Renal pelvis (tissue), 4 donors: ENCODE data around the gene FRMPD2. TPM values are rescaled to one million over a fixed set of nuclear protein-coding genes. Genes with fewer than 3 reads are reported as not detected.
"Not testable (repeated sequence)": the region's sequence is repeated elsewhere in the genome, so short reads cannot be mapped to it uniquely, and the experiment has no call there.

Experiments
- DNase-seq: peaks from one replicate; pipeline ENCODE4 v3.0.0-alpha.2; 2013
- polyA plus RNA-seq, 3 donors: library from polyadenylated mRNA; unstranded; fragments of 120-200 nt; gene quantifications; one replicate each; pipeline ENCODE4 v1.2.1, GENCODE V29; 2013; ENCODE audit not compliant: insufficient read length in 3 of 3

The FRMPD2 gene
- polyA plus RNA-seq, 3 donors: 0.53 to 1.5 (median 0.82) TPM

- peak; percentile 30 for DNase-seq
Measured at GRCh38 chr10:48251525-48252353, 22.8 kb downstream of the FRMPD2 start.

DNA sequence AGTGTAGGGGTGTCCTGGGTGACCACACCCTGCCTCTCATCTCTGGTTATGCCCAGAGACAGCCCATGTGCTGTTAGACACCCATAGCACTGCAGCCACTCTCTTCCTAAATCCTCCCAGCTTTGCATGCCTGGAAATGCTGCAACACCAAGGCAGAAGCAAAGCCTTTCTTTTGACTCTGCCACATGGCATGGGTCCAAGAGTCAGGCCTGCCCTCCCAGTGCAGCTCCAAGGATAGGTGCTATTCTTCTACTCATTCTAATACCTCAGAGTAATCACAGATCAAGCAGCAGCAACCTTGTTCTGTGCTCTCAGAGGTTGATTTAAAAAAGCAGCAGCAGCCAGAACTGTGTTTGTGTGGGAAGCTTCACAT, 23.4 kb downstream of the FRMPD2 start:
- DNase-seq: no peak

- no peak for DNase-seq
Measured at GRCh38 chr10:48249763-48250351, 24.6 kb downstream of the FRMPD2 start.

DNA sequence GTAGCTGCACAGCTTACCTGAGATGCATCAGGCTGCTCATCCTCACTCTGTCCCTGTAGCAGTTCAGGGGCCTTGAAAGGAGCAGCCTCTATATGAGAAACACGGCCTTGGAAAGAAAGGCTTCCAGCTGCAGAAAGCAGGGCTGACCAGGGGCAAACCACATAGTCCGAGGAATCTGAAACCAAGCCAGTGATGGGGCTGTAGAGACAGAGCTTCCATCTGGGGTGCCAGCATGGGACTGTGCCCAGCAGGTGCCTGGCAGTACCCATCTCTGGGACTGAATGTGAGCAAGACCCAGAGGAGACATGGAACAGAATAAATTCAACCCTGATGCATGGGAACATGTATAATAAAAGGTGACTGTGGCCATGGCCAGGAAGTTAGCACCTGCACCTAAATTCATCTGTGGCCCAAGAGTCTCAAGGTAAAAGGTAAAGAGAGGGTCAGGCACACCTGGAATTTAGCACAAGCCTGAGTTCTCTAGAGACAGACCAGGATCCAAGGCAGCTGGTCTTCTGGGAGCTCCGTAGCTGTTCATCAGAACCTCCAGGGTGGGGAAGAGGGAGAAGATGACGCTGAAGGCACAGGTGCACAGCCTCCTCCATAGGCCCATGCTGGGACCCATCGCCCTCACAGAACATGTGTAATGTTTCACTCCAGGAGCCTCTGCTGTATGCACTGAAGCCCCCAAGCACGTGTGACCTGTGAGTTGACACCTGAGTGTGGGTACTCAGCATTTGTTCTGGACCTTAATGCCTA, 25.3 kb downstream of the FRMPD2 start:
- DNase-seq: no peak

DNA sequence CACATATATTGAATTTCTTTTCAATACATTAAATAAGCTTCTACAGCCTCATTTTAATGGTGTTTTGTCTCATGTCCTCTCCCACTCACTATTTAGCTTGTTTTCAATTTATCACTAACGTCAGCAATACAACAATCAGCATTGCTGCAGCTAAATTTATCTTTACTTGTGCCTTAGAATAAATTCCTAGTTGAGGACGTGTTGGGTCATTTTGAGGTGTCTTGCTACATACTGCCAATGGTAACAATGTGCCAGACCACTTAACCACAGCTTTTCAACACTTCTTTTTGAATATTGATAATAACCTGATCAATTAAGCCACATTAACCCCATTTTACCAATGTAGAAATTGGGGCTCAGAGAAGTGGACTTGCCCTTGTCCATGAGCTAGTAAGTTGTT, 26.0 kb downstream of the FRMPD2 start:
- DNase-seq: no peak

GRCh38 chr10:48247680-48248079, 26.8 kb downstream of the FRMPD2 start:
- no peak for DNase-seq

- DNase-seq: no peak
Measured at GRCh38 chr10:48246501-48246900, 28.0 kb downstream of the FRMPD2 start.

GRCh38 chr10:48245977-48246376, 28.5 kb downstream of the FRMPD2 start:
- no peak for DNase-seq

- DNase-seq: not testable (repeated sequence)
Measured at GRCh38 chr10:48243921-48244320, 30.6 kb downstream of the FRMPD2 start.

- DNase-seq: no peak
Measured at GRCh38 chr10:48243487-48243886, 31.0 kb downstream of the FRMPD2 start.

GRCh38 chr10:48242171-48242904, 32.2 kb downstream of the FRMPD2 start:
- DNase-seq: no peak

DNA sequence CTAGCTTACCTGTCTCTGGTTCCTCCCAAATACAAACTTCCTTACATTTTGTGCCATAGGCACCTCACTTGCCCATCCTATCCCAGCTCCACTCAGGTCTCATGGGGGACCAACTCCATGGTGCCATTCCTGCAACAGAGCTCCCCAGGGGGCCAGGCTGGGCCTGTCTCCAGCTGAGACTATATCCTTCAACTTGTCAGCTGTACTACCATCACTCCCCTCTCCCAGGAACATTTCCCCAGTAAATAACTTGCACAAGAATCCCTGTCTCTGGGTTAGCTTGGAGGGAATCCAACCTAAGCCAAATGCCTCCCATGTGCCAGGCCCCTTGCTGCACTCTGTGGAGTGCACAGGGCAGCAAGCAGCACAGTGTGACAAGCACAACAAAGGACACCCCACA, 33.2 kb downstream of the FRMPD2 start:
- no peak for DNase-seq

DNA sequence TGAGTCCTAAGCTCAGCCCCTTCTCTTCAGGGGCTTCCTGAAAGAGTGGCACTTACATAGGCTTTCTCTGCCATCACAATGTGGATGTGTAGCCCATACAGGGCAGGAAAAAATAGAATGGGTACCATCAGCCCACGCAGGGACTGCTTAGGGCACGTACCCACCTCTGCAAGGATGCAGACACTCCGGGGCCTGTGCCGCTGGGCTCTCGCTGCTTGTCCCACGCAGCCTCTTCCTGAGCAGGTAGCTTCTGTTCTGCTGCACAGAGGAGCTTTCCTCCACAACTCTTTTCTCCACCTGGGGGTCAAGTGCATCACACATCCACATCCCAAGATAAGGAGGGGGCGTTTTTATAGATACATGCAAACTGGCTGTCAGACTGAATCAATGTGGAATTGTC, 34.3 kb downstream of the FRMPD2 start:
- DNase-seq: no peak

DNA sequence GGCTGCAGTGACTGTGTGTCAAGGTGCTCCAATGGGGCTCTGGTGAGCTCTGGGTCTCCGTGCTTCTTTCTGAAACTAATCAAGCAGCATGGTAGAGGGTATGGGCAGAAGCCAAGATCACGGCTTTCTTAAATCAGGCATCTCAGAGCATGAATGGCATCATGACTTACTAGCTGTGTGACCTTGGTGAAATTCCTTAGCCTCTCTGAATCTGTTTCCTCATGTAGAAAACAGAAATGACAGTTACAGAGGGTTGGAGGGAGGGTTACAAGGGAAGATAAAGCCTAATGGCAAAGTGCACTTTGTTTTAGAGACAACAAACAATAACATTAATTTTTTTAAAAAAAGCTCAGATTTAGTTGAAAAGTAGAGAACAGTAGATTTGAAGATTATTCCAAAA, 34.9 kb downstream of the FRMPD2 start:
- DNase-seq: no peak

DNA sequence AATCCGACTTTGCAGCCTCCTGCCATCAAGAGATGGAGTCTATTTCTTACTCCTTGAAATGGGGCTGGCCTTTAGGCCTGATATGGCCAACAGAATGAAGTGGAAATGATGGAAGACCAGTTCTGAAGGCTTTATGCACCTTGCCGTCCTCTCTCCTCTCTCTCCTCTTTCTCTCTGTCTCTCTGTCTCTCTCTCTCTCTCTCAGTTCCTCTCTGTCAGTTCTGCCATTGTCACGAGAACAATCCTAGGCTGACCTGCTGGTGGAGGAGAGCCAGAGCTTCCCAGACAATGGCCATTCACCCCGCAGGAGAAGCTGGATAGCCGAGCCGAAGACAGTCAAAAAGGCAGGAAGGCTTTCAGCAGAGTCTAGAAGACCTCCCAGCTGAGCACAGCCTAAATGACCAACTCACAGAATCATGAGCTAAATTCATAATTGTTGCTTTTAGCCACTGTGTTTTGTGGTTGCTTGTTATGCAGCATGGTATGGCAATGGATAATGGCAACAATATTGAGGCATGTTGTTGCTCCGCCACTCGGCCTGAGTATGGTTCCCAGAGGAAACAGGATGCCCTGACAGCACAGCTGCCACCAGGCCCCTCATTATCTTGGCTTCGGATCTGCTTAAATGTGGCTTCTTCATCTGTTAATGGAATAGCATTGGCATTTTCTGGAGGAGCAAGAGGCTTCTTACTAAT, 35.5 kb downstream of the FRMPD2 start:
- DNase-seq: no peak

DNA sequence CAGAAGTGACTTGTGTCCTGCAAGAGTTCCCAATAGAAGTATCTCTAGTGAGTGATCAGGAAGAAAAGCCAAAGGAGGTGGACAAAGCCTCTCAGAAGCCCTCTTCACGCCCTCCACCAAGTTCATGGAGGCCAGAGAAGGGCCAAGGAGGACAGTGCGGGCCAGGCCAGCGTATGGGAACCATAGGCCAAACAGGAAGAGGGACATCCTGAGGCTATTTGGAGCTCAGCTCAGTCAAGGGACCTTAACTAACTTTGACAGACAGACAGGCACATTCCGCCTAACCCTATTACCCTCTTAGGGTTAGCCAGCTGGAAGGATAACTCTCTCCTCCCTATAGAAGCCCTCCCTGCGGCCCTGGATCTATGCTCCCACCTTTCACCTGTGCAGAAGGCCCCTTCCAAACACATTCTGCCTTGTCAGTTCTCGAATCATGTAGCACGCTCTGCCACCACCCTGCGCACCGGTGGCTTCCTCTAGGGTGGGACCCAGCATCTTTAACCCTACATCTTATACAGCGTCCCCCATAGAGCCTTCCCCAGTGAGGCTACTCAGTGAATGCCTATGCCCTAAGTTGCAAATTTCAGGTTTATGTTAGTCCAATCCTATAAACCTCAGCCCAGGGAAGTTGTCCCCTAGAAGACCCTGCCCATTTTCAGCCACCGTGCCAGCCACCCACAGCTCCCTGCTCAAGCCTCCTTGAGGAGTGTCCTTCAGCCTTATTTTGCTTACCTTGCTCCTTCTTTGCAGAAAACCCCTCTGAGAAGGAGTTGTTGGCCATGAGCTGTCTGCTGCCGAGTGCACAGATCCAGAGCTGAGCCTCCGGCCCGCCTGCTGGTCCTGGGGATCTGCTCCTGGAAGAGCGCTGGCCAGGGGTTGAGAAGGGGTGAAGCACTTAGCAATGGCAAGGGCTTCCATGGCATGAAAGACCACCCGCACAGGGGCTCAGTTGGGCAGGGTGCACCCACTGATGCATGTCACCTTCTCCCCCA, 36.9 kb downstream of the FRMPD2 start:
- no peak for DNase-seq

- DNase-seq: no peak
Measured at GRCh38 chr10:48236199-48236621, 38.3 kb downstream of the FRMPD2 start.

GRCh38 chr10:48235501-48235900, 39.0 kb downstream of the FRMPD2 start:
- DNase-seq: no peak

GRCh38 chr10:48234787-48235186, 39.7 kb downstream of the FRMPD2 start:
- no peak for DNase-seq

GRCh38 chr10:48234295-48234694, 40.2 kb downstream of the FRMPD2 start:
- DNase-seq: no peak
